GM19397 (cell line): ENCODE results near the gene MLKL.

ENCODE experiments used
- ATAC-seq: cut with Tn5 transposase; IDR thresholded peaks from one replicate; pipeline ENCODE4 v1.9.1; 2021; ENCODE audit warnings: mild to moderate bottlenecking, moderate library complexity; ENCODE audit not compliant: unreplicated experiment

MLKL gene

DNA sequence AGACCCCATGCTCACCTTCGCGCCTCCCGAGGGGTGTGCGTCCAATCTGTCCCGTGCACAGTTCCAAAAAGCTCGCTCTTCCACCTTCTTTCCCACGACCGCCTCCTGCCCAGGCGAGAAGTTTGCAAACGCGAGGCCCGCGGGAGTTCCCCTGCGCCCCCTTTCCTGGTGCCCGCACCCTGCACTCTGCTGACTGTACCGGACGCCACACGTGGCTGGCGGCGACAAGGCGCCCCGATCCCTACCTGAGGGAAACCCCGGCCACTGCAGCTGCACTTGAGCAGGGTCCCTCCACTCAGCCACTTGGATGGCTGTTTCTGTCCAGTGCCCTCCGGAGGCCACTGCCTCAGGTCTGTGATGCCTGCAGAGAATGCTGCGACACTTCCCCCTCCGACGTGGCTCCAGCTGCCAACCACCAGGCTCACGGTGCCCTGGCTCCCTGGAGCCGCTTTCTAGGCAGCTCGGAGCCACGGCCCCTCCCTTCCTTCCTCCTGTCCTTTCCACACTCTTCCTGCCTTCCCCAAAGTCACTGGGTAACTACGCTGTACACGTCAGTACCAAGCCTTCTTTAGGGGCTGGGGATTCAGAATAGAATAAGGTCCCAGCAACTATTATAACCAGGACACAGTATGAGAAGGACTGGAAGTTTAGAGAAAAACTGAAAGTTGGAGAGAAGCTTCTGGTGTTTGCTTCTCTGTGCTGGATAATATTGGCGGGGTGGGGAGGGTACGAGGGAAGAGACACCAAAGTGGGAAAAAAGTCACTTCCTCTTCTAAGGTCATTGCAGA, at the start of gene MLKL:
TSS of gene MLKL (minus strand) at position 425 of the 788 bp plus-strand sequence. CDS start 5,105 bp downstream, outside the sequence.
- peak; percentile 51 for ATAC-seq

DNA sequence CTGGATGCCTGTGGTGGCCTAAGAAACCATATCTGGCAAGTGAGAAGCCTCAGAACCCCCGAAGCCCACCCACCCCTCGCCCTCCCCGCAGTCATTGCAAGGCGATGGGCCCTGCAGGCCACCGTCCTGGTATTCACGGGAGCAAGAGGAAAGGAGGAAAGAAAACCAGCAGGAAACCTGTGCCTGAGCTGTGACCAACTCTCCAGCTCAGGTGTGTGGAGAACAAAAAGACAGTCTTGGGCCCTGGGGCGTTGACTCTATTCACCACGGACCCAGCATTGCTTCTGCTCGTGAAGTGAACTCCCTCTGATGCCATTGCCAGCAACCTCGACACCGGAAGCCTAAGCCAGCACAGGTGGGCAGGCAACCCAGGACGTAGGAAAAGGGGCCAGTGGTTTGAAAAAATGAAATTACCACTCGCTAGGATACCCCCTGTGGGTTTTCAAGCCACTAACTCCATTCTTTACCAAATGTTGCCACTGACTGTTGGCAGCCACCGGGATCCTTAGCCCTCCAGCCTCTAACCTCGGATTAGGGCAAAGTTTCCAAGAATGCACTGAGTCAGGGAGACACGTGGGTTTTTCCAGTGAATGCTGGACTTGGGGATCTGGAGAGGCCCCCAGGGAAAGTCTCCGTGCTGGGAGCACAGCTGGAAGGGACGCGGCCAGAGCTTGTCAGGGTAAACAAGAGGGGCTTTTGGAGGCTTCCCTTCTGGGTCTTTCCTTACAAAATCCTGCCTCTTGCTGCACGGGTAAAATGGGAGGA, 48.8 kb upstream of the MLKL start:
- ATAC-seq, result no peak

DNA sequence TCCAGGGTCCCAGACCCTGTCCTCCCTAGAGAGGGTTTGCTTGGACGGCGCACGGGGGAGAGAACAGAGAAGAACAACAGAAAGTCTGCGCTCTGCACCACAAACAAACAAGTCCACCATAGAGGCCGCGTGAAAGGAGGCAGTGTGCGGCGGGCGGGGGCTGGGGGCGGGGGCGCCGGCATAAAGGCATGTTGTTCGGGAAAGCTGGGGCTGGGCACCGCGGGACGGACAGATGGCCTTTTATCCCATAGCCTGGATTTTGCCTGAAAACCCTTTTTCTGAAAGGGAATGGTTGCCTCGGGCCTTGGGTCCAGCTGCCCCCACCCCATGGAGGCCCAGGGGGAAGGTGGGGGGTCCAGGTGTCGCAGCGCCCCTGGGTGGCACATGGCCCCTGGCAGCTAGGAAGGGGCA, 48.0 kb upstream of the MLKL start:
- no peak for ATAC-seq

DNA sequence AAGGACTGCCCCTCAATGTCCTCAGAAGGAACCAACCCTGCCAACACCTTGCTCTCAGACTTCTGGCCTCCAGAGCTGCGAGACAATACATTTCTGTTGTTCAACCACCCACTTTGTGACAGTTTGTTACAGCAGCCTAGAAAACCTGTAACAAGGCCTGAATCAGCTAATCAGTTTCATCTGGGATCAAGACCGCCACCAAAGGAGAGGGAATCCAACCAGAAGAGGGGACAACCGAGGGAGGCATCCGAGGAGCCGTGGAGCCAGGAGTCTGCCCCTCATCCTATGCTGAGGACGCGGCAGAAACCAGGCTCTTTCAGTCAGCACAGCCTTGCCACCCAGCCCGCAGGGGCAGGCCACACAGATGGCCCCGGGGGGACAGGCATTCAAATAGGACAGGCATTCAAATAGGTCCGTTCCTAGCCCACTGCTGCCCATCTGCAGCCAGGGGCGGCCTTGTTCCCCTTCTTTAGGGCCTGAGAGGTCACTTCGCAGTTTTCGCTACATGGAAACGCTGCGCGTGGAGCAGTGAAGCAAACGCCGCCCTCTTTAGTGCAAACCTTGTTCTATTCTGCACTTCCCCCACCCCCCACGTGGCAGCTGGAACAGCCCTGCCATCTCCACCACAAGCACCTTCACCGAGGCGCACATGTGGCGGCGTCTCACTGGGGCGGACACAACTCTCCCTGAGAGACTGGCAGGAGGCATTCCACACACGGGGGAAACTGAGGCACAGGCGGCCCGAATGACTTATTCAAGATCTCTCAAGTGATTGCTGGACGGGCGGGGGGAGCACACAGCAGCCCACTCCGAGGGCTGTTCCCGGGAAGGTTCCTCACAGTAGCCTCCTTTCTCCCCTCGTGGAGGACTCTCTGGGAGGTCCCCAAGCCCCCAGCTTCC, 47.3 kb upstream of the MLKL start:
- no peak for ATAC-seq

DNA sequence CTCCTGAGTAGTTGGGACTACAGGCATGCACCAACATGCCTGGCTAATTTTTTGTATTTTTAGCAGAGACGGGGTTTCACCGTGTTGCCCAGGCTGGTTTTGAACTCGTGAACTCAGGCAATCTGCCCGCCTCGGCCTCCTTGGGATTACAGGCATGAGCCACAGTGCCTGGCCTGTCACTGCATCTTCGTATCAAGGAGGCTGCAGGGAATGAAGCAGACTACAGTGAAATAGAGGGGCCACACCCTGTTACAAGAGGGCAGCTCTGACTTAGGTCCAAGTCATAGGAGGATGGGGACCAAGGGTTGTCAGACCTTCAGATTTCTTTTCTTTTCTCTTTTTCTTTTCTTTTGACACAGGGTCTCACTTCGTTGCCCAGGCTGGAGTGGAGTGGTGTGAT, 45.3 kb upstream of the MLKL start:
- ATAC-seq, result no peak

DNA sequence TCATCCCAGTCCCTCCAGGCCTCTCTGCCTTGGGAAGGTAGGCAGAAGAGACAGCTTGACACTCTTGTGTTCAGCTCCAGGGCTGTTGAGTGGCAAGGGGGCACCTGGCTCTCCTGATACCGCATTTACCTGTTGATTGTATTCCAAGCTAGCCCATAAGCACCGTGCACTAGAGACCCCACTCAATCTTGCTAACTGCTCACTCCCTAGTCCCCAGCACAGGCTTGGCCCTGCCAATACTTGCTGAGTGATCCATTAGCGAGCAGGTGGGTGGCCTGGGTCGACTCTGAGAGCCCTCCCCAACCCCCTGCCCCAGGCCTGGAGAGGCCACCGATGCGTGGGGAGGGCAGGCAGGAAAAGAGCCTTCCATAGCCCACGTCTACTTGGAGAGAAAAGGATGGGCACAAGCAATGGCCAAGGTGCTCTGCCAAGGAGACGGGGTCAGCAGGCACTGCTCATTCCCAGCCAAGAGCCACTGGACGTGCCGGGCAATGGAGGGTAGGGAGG, 44.5 kb upstream of the MLKL start:
- ATAC-seq, result no peak

DNA sequence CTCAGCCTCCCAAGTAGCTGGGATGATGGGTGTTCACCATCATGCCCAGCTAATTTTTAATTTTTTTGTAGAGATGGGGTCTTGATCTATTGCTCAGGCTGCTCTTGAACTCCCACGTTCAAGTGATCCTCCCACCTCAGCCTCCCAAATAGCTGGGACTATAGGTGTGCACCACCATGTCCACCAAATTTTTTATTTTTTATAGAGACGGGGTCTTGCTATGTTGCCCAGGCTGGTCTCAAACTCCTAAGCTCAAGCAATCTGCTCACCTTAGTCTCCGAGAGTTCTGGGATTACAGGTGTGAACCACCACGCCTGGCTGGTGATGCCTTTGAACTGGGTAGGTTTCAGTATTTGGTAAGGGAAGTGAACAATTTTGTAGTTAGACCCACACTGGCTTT, 43.9 kb upstream of the MLKL start:
- ATAC-seq, result no peak

DNA sequence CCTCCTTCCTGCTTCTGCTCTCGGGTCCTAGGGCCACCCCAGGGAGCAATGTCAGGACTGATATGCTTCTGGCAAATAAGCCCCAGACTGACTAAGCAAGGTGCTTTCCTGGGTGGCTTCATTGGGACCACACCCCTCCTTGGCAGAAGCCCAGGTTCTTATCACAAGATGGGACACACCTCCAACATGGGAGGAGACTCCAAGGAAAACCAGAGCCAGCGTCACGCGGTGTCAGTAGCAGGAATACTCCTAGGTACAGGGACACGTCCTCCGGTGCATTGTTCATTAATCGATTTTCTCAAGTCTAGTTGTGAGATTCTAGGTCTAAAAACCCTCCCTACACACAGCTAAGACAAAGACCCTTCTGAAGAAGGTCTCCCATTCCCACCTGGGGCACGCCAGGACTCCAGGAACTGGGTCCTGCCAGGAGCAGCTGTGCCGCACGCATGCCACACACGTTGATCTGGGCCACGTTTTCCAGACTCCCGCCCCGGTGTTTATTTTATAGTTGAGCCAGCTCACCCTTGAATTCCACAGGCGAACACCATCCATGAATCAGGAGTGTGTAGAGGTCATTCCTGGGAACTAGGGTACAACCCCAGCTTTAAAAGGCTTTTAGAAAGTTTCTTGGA, 43.1 kb upstream of the MLKL start:
- ATAC-seq, result no peak

DNA sequence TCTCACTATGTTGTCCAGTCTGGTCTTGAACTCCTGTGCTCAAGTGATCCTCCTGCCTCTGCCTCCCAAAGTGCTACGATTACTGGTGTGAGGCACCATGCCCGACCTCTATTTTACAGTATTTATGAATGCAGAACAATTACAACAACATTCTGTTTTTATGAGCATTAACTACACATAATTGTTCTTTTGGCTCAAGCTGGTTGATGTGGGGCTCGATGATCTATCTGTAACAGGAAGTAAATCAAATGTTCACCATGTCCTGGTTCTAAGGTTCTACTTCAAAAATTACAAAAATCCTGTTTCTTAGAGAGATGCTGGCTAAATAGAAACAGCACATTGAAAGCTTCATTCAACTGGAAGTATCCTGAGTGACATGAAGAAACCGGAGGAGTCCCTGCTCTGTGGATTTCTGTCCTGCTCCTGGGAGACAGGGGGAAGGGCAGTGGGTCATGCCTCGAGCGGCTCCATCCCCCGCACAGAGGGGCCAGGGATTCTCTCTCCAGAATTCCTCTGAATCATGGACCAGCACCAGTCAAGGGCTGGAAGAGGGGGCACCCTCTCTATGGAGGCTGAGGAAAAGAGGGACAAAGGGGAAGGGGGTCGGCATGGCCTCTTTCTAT, 42.5 kb upstream of the MLKL start:
- ATAC-seq, result no peak

DNA sequence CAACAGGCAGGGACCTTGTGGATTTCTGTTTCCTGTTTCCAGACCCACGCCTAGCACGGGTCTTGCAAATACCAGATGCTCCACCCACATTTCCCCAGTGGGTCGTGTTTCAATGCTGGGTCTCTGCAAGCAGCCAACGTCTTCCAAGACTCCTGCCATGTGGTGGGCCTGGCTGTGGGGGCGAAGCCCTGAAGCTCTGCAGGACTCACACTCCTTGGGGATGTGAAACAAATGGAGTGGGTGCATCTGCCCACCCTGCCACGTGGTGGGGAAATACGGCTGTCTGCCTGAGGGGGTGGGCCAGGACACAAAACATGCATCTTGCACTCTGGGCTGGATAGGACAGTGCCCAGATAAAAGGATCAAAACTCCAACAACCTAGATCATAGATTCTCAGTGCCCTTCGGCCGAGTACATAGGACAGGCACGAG, 41.4 kb upstream of the MLKL start:
- no peak for ATAC-seq

DNA sequence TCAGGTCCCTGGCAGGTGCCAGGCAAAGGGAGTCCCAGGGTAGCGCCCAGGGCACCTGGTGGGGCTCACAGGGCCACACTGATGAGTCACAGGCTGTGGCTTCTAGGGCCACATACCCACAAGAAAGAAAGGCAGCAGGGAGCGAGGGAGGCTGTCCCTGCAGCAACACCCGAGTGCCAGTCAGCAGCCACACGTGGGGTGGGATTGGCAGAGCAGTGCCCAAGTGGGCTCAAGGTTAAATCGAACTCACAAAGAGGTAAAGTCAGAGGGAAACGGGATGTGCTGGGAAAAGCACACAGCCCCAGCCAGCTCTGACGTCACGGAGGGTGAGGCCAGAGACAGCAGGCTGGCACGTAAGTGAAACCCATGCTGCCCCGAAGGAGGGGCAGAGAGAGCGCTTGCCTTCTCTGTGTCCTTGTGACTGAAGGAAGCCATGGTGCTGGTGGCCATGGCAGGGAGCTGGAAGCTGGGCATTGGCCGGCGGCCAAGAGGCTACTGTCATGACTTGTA, 40.2 kb upstream of the MLKL start:
- no peak for ATAC-seq

DNA sequence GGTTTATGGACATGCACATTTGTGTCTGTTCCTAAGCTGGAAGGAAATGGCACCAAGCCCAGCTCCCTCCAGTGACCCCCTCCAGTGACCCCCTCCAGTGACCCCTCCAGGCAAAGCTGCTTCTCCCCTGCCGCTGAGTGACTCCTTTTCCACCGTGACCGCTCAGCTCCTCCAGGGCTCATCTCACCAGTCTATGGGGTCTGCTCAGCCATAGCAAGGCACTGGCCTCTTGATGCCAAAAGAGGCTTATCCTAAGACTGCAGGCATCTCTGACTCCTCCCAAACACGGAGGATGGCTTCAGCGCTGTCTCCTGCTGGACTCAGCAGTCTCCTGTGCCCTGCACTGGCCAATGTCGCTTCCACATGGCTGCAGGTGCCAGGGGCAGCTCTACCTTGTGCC, 38.6 kb upstream of the MLKL start:
- ATAC-seq, result no peak

DNA sequence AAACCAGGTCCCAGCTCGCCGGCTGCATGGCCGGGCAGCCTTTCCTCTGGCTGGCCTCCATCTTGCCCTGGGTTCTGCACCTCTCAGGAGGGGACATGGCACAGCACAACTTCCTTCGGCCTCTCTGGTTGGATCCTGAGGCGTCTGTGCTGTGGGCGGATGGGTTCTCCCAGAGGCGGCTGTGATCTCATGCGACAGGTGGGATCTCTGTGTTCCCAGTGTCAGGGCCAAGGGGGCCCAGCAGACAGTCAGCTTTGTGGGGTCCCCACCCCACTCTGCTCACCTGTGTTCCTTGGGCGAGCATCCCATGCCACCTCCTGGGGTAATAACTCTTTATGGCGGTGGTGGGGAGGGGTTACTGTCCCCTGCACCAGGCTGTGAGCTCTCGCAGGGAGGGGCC, 38.2 kb upstream of the MLKL start:
- no peak for ATAC-seq

DNA sequence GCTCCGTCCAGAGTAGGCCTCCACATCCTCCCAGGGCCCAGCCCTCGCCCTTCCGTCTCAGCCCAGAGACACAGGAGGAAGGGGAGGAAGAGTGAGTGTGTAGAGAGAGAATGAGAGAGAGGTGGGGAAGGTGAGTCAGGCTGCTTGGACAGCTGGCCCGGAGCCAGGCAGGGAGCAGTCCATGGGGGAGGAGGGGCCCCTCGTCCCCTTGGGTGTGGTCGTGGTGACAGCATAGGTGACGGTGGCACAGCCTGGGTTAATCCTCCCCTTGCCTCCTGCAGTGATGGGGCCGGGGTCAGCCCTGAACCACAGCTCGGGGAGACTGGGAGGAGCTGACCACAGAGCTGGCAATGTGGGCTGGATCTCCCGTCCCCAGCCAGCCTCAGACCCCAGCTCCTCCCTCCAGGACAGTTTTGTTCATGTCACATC, 37.5 kb upstream of the MLKL start:
- ATAC-seq, result no peak

DNA sequence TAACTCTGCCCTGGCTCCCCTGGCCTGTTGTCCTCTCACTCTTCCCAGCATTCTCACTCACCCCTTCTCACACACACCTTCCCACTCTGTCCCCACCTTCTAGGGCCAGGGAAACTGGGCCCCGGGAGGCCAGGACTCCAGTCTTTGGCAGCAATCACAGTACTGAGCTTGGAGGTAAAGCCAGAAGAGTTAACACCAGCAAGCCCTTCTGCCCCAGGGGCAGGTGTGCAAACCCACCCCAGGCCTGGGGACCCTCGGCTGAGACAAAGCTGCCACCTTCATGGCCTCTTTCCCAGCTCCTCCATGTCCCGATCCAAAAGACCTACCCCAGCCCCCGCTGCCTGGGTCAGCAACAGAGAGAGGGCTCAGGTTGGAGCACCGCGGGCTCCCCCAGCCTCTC, 36.9 kb upstream of the MLKL start:
- no peak for ATAC-seq

DNA sequence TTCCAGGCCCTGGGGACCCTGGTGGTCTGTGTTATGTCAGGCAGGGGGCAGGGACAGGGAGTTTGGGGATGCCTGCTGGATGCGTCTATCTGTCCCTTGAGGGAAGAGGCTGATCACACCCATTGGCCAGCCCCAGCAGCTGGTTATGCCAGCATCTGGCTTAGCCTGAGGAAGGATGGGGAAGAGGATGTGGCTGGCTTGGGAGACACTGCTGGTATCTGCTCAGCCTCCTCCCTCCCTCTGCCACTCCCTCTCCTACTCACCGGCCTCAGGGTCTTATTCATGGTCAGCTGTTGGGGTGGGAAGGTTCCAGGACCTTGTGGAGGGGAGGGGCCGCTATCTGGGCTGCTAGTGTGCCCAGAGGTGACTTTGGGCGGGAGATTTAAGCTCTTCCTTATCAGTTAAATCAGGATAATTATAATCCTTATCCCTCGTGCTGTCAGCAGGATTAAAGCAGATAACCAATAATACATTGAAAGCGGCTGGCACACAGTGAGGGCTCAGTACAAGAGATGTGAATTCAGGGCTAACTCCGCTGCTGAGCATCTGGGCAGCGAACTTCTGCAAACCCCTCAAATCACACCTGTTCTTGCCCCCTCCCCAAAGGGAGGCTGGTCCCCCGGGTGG, 36.0 kb upstream of the MLKL start:
- ATAC-seq, result no peak

DNA sequence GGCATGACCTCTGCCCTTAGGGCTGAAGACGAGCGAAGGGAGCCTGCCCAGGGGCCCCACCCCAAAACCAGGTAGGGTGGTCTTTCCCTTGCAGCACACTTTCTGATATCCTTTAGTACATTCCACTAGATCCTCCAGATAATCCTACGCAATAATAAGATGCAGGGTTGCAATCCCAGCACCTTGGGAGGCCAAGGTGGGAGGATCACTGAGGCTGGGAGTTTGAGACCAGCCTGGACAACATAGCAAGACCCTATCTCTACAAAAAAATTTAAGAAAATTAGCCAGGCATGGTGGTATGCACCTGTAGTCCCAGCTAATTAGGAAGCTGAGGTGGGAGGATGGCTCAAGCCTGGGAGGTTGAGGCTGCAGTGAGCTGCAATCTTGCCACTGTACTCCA, 34.9 kb upstream of the MLKL start:
- ATAC-seq, result no peak

DNA sequence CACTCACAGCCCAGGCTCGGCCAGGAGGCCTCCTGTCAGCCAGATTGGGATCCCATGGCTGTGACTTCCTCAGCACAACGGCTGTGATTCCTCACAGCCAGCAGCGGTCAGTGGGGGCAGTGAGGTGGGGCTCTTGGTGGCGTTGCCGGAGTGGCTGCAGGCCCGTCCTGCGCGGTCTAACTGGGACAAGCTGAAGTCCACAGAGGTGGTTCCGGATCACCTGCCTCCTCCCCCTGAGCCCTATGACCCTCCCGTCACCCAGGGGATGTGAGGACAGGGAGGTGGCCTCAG, 34.4 kb upstream of the MLKL start:
- ATAC-seq, result no peak

DNA sequence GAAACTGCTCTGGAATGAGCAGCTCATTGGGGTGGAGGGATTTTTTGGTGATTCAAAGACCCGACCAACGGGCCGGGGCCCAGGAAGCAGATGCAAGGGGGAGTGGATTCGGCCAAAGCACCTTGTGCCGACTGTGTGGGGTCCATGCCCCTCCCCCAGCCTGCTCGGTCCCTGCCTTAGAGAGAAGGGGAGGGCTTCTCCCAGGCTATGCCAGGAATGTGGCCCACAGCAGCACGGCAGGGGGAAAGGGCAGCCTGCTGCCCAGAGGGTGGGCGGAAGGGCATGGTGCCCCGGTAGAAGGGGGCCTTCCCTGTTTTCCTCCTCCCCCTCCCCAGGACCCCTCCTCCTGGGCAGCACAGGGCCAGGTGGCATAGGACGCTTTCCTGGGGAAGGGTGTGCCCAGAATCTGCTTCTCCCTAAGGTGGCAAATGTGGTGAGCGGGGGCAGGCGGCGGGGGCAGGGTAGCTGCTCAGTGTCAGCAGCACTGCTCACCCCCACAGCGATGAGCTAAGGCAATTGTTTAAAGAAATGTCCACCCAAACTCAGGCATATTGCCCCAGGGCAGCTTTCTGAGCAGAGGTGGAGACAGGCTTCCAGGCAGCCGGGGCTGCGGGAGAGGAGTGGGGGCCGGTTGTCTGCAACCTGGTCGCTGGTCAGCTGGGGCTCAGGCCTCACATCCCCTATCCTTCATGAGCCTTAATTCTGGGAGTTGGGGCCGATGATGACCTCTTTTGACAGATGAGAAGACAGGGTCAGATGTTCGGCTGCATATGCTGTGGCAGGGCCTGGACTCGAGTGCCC, 33.9 kb upstream of the MLKL start:
- ATAC-seq, result no peak
